Liver (tissue), 9 donors: ENCODE results near the gene FAHD2A. TPM values are rescaled to one million over a fixed set of nuclear protein-coding genes. Genes with fewer than 3 reads are reported as not detected.
"Not testable (repeated sequence)": the region's sequence is repeated elsewhere in the genome, so short reads cannot be mapped to it uniquely, and the experiment has no call there.

Experiments
- DNase-seq: peaks from one replicate; pipeline ENCODE4 v3.0.0-alpha.2; 2017; ENCODE audit warnings: low spot score
- H3K27ac ChIP-seq, 2 donors: one replicate each; pipeline ENCODE4 v1.7.0; 2013; ENCODE audit warnings: inconsistent platforms in 2 of 2, low read length in 2 of 2, control low read depth in 1 of 2, low read depth in 1 of 2, mild to moderate bottlenecking in 1 of 2
- H3K27me3 ChIP-seq, 4 donors: one replicate each; pipeline versions ENCODE4 v1.6.1 to v1.7.0; 2013; ENCODE audit warnings: low read length in 3 of 4, inconsistent platforms in 1 of 4, mild to moderate bottlenecking in 1 of 4, moderate library complexity in 1 of 4; ENCODE audit not compliant: control insufficient read depth in 4 of 4, insufficient read depth in 4 of 4
- H3K36me3 ChIP-seq, 4 donors: one replicate each; pipeline versions ENCODE4 v1.6.1 to v1.7.0; 2013; ENCODE audit warnings: low read length in 3 of 4, mild to moderate bottlenecking in 3 of 4, low read depth in 1 of 4, moderate library complexity in 1 of 4; ENCODE audit not compliant: control insufficient read depth in 4 of 4, insufficient read depth in 3 of 4
- H3K4me1 ChIP-seq, 4 donors: one replicate each; pipeline versions ENCODE4 v1.6.1 to v1.7.0; 2013; ENCODE audit warnings: low read length in 3 of 4, mild to moderate bottlenecking in 3 of 4, moderate library complexity in 1 of 4; ENCODE audit not compliant: control insufficient read depth in 4 of 4, insufficient read depth in 4 of 4
- H3K4me3 ChIP-seq, 3 donors: one replicate each; pipeline versions ENCODE4 v1.6.1 to v1.7.0; 2013; ENCODE audit warnings: low read length in 3 of 3, control low read depth in 1 of 3, low read depth in 1 of 3, mild to moderate bottlenecking in 1 of 3
- H3K9ac ChIP-seq, 2 donors: one replicate each; pipeline ENCODE4 v1.7.0; 2013; ENCODE audit warnings: low read length in 2 of 2, mild to moderate bottlenecking in 2 of 2, moderate library complexity in 2 of 2, control low read depth in 1 of 2, low read depth in 1 of 2
- H3K9me3 ChIP-seq, 4 donors: one replicate each; pipeline versions ENCODE4 v1.6.1 to v1.7.0; 2013; ENCODE audit warnings: low read length in 3 of 4; ENCODE audit not compliant: control insufficient read depth in 4 of 4
- CTCF ChIP-seq: fragments of 150-350 bp; IDR thresholded peaks from 2 replicates; pipeline ENCODE4 v1.5.1; 2017; ENCODE audit warnings: improper control_type of control experiment, low read depth, low read length; ENCODE audit not compliant: missing input control
- RAD21 ChIP-seq, 2 donors: IDR thresholded peaks; 2 replicates each; pipeline ENCODE4 v1.6.1; 2016; ENCODE audit warnings: antibody characterized with exemption in 2 of 2, mild to moderate bottlenecking in 2 of 2
- WGBS: extraction: QIAGEN DNeasy Blood & Tissue Kit; methylation state at CpG from one replicate; pipeline ENCODE4 v1.1.7; 2013; 5-methylcytosine and 5-hydroxymethylcytosine counted together
- polyA plus RNA-seq, 2 donors: library from polyadenylated mRNA; stranded (reverse) in 1 of 2; unstranded in 1 of 2; fragments of 200-250 nt in 1 of 2; fragments of >200 nt in 1 of 2; fragmentation: Nextera tagmentation in 1 of 2; extraction: Ambion mirVana in 1 of 2; gene quantifications; one replicate each; pipeline versions ENCODE4 v1.2.1 to v1.2.3, GENCODE V29; 2013 to 2015
- total RNA-seq, 2 donors: library from RNA; depleted of rRNA; stranded (reverse); fragments of >200 nt; gene quantifications; one replicate each; pipeline ENCODE4 v1.2.3, GENCODE V29; 2014
- donor health status: healthy.
- donor health status: healthy.
- donor health status: healthy.
- donor health status: healthy.
- donor health status: healthy.

Gene FAHD2A
- total and polyA plus RNA-seq, 4 donors, result 20.1 to 105 (median 69.3) TPM

GRCh38 chr2:95403204-95403721 lies 755 bp downstream of the FAHD2A start:
- not testable (repeated sequence) for H3K27me3 ChIP-seq, DNase-seq, H3K36me3 ChIP-seq, H3K9me3 ChIP-seq
- H3K9ac ChIP-seq, result peak overlapping the region; percentile 49 to 73
- H3K27ac ChIP-seq, result peak overlapping the region; percentile 80 to 87
- WGBS, result 1% methylated on average over 5 of the region's 5 CpGs
- peaks cover 2 to 29% (median 24%) of the 10 kb centered on the region in 4 donors for H3K4me1 ChIP-seq
- peak; percentile 34 for TF ChIP-seq CTCF
- TF ChIP-seq RAD21 (IDR thresholded peaks at IDR 0.05), result peak; percentile 58 to 60
- H3K4me3 ChIP-seq, result peak overlapping the region; percentile 73 to 90 (median 90)

- Histone ChIP-seq H3K4me3 (peak overlapping the region; percentile 73 to 90 (median 90)), H3K4me1 (peaks cover 2 to 29% (median 24%) of the 10 kb centered on the region in 4 donors), H3K27ac (peak overlapping the region in 1 of 2 donors; percentile 37), H3K9ac (peak overlapping the region in 1 of 2 donors; percentile 10)
- WGBS, result 58% methylated on average over 5 of the region's 5 CpGs
- not testable (repeated sequence) for H3K27me3 ChIP-seq, H3K36me3 ChIP-seq, DNase-seq, H3K9me3 ChIP-seq
Measured at GRCh38 chr2:95403824-95404223, 1.3 kb downstream of the FAHD2A start.

GRCh38 chr2:95404676-95405075 lies 2.2 kb downstream of the FAHD2A start:
- H3K4me1 ChIP-seq, result peaks cover 2 to 29% (median 24%) of the 10 kb centered on the region in 4 donors
- not testable (repeated sequence) for H3K27ac ChIP-seq, H3K36me3 ChIP-seq, H3K9me3 ChIP-seq, H3K27me3 ChIP-seq, DNase-seq, H3K9ac ChIP-seq, H3K4me3 ChIP-seq
- 88% methylated on average over 3 of the region's 3 CpGs for WGBS

DNA sequence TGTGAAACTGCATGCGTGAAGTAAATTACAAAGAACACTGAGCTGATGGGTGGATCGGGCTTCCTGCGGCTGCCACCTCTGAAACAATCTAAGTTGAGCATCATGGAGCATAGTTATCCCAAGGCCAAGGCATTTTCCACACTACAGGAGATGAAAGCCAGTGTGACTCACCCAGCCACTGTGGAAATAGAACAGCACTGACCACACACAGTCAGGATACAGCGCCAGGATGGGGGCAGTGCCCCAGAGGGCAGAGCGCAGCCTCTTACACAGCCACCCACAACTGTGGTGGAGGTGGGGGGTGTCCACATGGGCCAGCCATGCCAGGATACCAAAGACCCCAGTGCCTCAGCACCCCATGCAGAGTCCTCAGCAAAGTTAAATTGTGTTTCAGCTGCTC lies 8.7 kb downstream of the FAHD2A start:
- not testable (repeated sequence) for H3K27me3 ChIP-seq, H3K4me1 ChIP-seq, H3K9ac ChIP-seq, H3K9me3 ChIP-seq, DNase-seq, H3K4me3 ChIP-seq, H3K36me3 ChIP-seq, H3K27ac ChIP-seq
- WGBS, result 96% methylated on average over 5 of the region's 5 CpGs

DNA sequence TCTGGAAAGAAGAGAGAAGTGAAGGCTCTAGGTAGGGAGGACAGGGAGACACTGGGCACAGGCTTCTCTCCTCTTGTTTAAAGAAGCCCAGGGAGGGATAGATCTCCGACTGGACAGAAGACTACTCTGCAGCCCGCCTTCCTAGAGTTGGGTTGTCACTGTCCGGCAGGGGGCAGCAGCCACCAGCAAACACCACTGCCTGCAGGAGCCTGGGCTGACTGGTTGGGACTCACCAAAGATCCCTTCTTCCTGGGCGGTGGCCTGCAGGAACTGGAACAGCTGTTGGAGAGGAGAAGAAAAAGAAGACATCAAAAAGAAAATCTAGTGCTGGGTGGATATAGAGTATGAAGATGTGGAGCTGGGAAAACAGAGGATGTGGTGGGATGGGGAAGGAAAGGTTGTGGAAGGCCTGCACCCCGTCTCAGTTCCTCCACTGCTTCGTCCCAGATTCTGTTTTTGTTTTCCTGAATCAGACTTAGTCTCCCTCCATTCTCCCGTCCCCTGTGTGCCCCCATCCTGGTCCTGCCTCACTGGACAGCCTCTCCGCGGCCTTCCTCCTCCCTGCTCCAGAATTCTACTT lies 11.6 kb downstream of the FAHD2A start:
- 46% methylated on average over 7 of the region's 9 CpGs for WGBS
- TF ChIP-seq RAD21 (IDR thresholded peaks at IDR 0.05) (peak; percentile 88 to 89), CTCF (peak; percentile 76)
- not testable (repeated sequence) for H3K27ac ChIP-seq, H3K9me3 ChIP-seq, H3K4me1 ChIP-seq, H3K9ac ChIP-seq, H3K36me3 ChIP-seq, H3K4me3 ChIP-seq, H3K27me3 ChIP-seq
- peak; percentile 78 for DNase-seq

- not testable (repeated sequence) for H3K36me3 ChIP-seq, H3K4me3 ChIP-seq, DNase-seq, H3K9me3 ChIP-seq, H3K9ac ChIP-seq, H3K27ac ChIP-seq, H3K27me3 ChIP-seq, H3K4me1 ChIP-seq
- 70% methylated on average over 3 of the region's 3 CpGs for WGBS
Measured at GRCh38 chr2:95415138-95415537, 12.6 kb downstream of the FAHD2A start.

GRCh38 chr2:95415561-95415960 lies 13.1 kb downstream of the FAHD2A start:
- WGBS, result 94% methylated on average over 16 of the region's 16 CpGs
- not testable (repeated sequence) for DNase-seq

More at GRCh38 chr2:95415561-95415960, 13.1 kb downstream of the FAHD2A start:
- H3K4me1 ChIP-seq, H3K9ac ChIP-seq, H3K27ac ChIP-seq, H3K27me3 ChIP-seq, H3K4me3 ChIP-seq, H3K9me3 ChIP-seq, H3K36me3 ChIP-seq: not testable (repeated sequence)
